Peyer's patch (tissue), 4 donors: ENCODE measurements around the gene NDUFA9. TPM values are rescaled to one million over a fixed set of nuclear protein-coding genes. Genes with fewer than 3 reads are reported as not detected.

Experiments used
- DNase-seq, 3 donors: peaks; one replicate each; pipeline ENCODE4 v3.0.0-alpha.2; 2017 to 2019
- H3K27ac ChIP-seq, 4 donors: fragments of 200-600 bp; sonication (generic); one replicate each; pipeline ENCODE4 v1.5.1; 2016 to 2019
- H3K27me3 ChIP-seq, 2 donors: fragments of 200-600 bp; sonication (generic); one replicate each; pipeline ENCODE4 v1.5.1; 2019
- H3K36me3 ChIP-seq, 3 donors: fragments of 200-600 bp; sonication (generic); one replicate each; pipeline ENCODE4 v1.5.1; 2016 to 2019
- H3K4me1 ChIP-seq, 4 donors: fragments of 200-600 bp; sonication (generic); one replicate each; pipeline ENCODE4 v1.5.1; 2016 to 2019
- H3K4me3 ChIP-seq, 4 donors: fragments of 200-600 bp; sonication (generic); 1 replicate in 3 of 4; 2 replicates in 1 of 4; pipeline ENCODE4 v1.5.1; 2016 to 2019; ENCODE audit warnings: mild to moderate bottlenecking in 1 of 4
- H3K9me3 ChIP-seq, 4 donors: fragments of 200-600 bp; sonication (generic); one replicate each; pipeline ENCODE4 v1.5.1; 2016 to 2019; ENCODE audit warnings: mild to moderate bottlenecking in 1 of 4
- POLR2A ChIP-seq, 2 donors: fragments of 450-650 bp; IDR thresholded peaks; one replicate each; pipeline ENCODE4 v1.5.1; 2017; ENCODE audit warnings: antibody characterized with exemption in 2 of 2, mild to moderate bottlenecking in 2 of 2, moderate library complexity in 2 of 2
- total RNA-seq, 4 donors: library from RNA; depleted of rRNA; stranded (reverse); fragments of >200 nt; gene quantifications; one replicate each; pipeline ENCODE4 v1.1.0, GENCODE V29; 2016
- TF ChIP-seq, protein P1 (sequence below), 6 experiments: fragments of 450-650 bp in 4 of 6; fragments of 200-600 bp in 2 of 6; sonication (generic) in 1 of 6; IDR thresholded peaks; one replicate each; pipeline ENCODE4 v1.5.1; 2017 to 2019; ENCODE audit warnings: antibody characterized with exemption in 6 of 6, mild to moderate bottlenecking in 3 of 6, moderate library complexity in 1 of 6

The NDUFA9 gene
- total RNA-seq, 4 donors from 2014 or later = 20.6 to 52.7 (median 34.0) TPM

DNA sequence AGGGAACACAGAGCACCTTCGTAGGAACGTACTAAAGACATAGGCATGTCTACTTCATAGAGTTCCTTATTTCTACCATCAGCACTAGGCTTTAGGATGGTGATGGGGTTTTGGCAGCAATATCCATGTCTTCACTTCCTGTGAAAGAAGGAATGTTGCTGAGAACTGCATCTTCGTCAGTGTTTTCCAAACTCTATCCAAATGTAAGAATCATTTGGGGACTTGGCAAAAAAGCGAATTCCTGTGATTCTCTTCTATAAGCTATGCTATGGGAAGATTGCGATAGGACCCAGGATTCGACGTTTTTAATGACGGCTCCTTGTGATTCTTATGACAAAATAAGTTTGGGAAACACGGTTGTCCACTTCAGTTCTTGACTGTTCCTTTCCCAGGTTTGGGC is 39.8 kb upstream of the NDUFA9 start:
- Histone ChIP-seq H3K4me1 (peaks cover 0 to 16% (median 0%) of the 10 kb centered on the region in 4 donors), H3K4me3 (no peak overlapping the region), H3K27me3 (no peaks in the 10 kb centered on the region), H3K9me3 (no peaks in the 10 kb centered on the region), H3K36me3 (peaks cover 0 to 35% (median 0%) of the 10 kb centered on the region in 3 donors), H3K27ac (no peak overlapping the region)
- no peak for TF ChIP-seq POLR2A (IDR thresholded peaks at IDR 0.05)
- TF ChIP-seq, protein P1, sequence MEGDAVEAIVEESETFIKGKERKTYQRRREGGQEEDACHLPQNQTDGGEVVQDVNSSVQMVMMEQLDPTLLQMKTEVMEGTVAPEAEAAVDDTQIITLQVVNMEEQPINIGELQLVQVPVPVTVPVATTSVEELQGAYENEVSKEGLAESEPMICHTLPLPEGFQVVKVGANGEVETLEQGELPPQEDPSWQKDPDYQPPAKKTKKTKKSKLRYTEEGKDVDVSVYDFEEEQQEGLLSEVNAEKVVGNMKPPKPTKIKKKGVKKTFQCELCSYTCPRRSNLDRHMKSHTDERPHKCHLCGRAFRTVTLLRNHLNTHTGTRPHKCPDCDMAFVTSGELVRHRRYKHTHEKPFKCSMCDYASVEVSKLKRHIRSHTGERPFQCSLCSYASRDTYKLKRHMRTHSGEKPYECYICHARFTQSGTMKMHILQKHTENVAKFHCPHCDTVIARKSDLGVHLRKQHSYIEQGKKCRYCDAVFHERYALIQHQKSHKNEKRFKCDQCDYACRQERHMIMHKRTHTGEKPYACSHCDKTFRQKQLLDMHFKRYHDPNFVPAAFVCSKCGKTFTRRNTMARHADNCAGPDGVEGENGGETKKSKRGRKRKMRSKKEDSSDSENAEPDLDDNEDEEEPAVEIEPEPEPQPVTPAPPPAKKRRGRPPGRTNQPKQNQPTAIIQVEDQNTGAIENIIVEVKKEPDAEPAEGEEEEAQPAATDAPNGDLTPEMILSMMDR (IDR thresholded peaks at IDR 0.05) = no peak
- no peak for DNase-seq

DNA sequence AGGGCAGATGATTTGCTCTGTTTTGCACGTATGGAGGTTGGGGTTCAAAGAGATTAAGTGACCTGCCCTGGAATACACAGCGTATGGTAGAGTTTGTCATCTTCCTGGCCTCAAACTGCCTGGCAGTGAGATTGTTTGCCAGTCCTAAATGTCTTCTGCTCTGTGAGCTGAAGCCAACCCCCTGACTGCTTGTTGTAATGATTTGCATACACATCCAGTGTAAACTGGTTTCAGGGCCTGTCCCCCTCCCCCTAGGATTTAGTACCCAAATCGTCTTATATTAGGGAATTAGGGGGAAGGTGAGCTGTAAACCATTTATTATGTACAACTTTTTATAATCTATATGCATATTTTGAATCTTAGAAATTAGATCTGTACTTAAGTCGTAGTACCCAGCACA is 38.4 kb upstream of the NDUFA9 start:
- no peaks in the 10 kb centered on the region for H3K9me3 ChIP-seq
- H3K27me3 ChIP-seq = no peaks in the 10 kb centered on the region
- H3K27ac ChIP-seq = no peak overlapping the region
- TF ChIP-seq, protein P1 (IDR thresholded peaks at IDR 0.05) = no peak
- TF ChIP-seq POLR2A (IDR thresholded peaks at IDR 0.05) = no peak
- H3K4me3 ChIP-seq = no peak overlapping the region
- peaks cover 0 to 14% (median 0%) of the 10 kb centered on the region in 4 donors for H3K4me1 ChIP-seq
- DNase-seq = no peak
- H3K36me3 ChIP-seq = peaks cover 0 to 48% (median 0%) of the 10 kb centered on the region in 3 donors

DNA sequence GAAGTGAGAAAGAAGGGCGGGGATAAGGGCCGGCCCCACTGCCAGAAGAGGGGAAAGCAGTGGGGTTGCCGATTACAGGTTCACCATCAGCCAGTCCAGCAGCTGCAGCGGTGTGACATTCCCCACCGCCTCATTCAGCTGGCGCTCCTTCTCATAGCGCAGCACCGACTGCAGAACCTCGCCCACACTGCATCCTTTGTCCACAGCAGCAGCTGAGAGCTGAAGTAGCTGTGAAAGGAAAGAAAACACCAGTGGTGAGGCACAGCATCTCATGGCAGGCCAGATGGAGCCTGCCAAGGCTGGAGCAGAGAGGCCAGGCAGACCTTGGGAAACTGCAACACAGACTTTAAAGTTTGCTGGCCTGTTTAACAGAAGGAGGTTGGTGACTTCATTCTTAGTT is 33.2 kb upstream of the NDUFA9 start:
- TF ChIP-seq, protein P1 (IDR thresholded peaks at IDR 0.05) = no peak
- TF ChIP-seq POLR2A (IDR thresholded peaks at IDR 0.05) = no peak
- no peak overlapping the region for H3K27ac ChIP-seq
- H3K9me3 ChIP-seq = no peaks in the 10 kb centered on the region
- H3K36me3 ChIP-seq = peaks cover 0 to 49% (median 0%) of the 10 kb centered on the region in 3 donors
- DNase-seq = no peak
- H3K4me3 ChIP-seq = no peak overlapping the region
- no peaks in the 10 kb centered on the region for H3K4me1 ChIP-seq
- no peaks in the 10 kb centered on the region for H3K27me3 ChIP-seq

DNA sequence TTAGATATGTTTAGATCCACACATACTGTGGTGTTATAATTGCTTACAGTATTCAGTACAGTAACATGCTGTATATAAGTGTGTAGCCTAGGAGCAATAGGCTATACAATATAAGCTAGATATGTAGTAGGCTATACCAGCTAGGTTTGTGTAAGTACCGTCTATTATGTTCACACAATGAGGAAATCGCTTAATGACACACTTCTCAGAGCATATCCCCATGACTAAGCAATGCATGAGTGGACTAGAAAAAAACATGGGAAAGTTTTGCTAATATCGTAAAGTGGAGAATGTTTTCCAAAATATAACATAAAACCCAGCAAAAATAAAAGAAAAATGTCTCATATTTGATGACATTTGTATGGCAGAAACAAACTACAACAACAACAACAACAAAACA is 27.4 kb upstream of the NDUFA9 start:
- Histone ChIP-seq H3K36me3 (no peaks in the 10 kb centered on the region), H3K4me1 (no peaks in the 10 kb centered on the region), H3K27me3 (no peaks in the 10 kb centered on the region), H3K27ac (no peak overlapping the region), H3K9me3 (no peaks in the 10 kb centered on the region), H3K4me3 (no peak overlapping the region)
- DNase-seq = no peak
- TF ChIP-seq, protein P1 (IDR thresholded peaks at IDR 0.05) = no peak
- no peak for TF ChIP-seq POLR2A (IDR thresholded peaks at IDR 0.05)

DNA sequence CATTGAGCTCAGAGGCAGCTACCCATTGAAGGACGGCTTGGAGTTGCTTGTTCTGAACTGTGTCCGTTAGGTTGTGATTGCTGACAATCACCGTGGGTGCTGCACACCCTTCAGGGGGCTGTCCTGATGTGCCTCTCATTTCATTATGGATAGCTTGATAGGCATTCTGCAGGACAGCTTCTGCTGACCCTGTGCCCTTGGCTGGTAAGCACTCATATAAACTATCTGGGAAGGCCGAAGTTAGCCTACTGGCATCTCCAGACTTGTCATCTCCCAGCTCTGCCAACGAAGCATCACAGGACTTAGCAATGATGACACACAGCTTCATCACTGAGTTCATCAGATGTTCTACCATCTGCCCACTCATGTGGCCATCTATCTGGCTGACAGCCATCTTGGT is 22.4 kb upstream of the NDUFA9 start:
- DNase-seq = no peak
- H3K4me3 ChIP-seq = no peak overlapping the region
- H3K9me3 ChIP-seq = no peaks in the 10 kb centered on the region
- H3K36me3 ChIP-seq = no peaks in the 10 kb centered on the region
- no peaks in the 10 kb centered on the region for H3K27me3 ChIP-seq
- no peak overlapping the region for H3K27ac ChIP-seq
- no peak for TF ChIP-seq POLR2A (IDR thresholded peaks at IDR 0.05)
- TF ChIP-seq, protein P1 (IDR thresholded peaks at IDR 0.05) = no peak
- no peaks in the 10 kb centered on the region for H3K4me1 ChIP-seq

DNA sequence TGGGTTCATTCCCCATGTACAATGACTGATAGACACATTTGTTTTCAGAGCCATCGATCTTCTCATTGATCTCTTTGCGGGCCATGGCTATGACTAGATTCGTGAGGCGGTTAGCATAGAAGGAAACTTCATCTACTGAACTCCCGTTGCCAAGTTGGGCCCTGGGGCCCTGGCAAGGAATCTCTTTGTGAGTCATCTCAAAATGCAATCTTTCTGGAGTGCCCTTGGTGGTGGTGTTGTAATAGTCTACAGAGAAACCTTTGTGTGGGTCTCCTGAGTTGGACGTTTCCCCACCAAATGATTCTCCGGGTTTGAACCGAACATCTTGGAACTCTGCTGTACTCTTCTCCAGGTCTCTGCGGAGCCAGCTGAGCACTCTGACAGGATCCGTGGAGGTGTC is 20.5 kb upstream of the NDUFA9 start:
- DNase-seq = no peak
- TF ChIP-seq, protein P1 (IDR thresholded peaks at IDR 0.05) = no peak
- TF ChIP-seq POLR2A (IDR thresholded peaks at IDR 0.05) = no peak
- Histone ChIP-seq H3K4me1 (no peaks in the 10 kb centered on the region), H3K27me3 (no peaks in the 10 kb centered on the region), H3K9me3 (no peaks in the 10 kb centered on the region), H3K36me3 (no peaks in the 10 kb centered on the region), H3K27ac (no peak overlapping the region), H3K4me3 (no peak overlapping the region)
